NCI-H446 (cell line): ENCODE results near the gene FAM153A.
"Not testable (repeated sequence)": the region's sequence is repeated elsewhere in the genome, so short reads cannot be mapped to it uniquely, and the experiment has no call there.

Experiments used
- DNase-seq, 2 experiments: peaks; one replicate each; lab custom pipeline; 2025; lab: John Stamatoyannopoulos, UW

FAM153A gene

DNA sequence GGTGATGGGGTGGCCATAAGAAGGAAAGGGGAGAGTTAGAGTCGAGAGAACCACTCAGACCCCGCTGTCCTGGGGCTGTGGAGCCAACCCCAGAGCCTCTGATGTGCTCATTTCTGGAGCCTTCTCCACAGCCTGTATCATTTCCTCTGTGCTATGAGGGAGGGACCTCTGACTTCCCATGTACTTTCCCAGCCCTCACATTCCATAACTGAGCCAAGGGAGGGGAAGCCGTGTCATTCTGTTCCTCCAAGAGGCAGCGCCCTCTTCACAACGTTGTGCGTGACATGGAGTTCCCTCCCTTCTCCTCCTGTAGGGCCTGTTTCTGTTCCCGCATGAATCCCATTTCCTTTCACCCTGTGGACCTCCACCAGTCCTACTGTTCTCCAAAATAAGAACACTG lies 57.8 kb downstream of the FAM153A start:
- DNase-seq: not testable (repeated sequence)

DNA sequence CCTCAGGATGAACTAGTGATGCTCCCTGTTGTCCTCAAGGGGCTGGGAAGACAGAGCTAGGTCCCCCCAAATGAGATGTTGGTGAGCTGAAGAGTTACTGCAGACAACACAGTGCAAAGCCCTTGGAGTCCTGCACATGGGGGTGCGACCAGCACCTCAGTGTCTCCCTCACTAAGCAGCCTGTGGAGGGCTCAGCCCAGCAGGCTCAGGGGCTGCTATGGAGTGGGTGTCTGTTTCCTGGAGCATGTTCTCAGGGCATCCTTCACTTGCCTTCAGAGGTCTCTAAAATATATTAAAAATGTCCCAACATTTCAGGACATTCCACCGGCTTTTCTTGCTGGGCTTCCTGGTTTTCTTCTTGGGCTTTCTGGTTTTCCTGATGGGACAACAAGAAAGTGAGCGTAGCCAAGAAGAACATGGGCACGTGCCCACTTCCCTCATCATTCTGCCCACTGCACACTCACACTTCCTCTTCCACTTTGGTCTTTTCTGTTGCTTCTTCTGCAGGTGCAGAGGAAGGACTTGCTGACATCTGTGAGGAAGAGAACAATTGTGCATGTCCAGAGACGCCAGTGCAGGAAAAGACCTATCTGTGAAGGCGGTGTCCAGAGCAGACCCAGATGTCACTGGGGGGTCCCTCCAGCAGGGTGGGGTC lies 58.7 kb downstream of the FAM153A start:
- DNase-seq: not testable (repeated sequence)

DNA sequence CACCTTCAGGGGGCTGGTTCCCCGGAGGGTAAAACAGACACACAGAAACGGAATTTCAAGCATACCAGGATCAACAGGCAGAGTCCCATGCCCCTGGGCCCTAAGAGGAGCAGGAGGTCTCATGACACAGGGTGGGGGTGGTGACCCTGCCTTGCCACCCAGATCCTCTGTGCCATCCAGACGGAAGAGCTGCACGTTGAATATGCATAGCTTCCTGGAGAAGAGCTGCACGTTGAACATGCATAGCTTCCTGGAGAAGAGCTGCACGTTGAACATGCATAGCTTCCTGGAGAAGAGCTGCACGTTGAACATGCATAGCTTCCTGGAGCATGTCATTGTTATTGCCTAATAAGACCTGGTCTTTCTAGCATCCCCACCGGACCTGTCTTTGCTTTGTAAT lies 59.9 kb downstream of the FAM153A start:
- not testable (repeated sequence) for DNase-seq

DNA sequence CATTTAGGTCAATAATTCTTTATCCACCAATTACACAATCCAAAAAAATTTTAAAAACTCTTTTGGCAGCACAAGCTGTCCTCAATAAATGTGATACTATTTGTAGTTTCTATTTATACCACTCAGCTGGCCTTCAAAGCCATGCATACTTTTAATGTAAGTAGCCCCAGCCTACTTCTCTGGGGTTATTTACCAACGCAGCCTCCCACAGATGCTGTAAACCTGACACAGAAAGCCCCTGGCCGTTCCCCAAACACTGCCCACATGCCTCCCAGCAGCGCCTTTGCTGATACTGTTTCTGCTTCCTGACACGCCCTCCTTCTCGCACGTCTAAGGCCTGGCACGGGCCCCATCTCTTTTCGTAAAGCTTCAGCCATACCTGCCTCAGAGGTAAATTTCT lies 62.7 kb downstream of the FAM153A start:
- not testable (repeated sequence) for DNase-seq

GRCh38 chr5:177715423-177715822 lies 67.3 kb downstream of the FAM153A start:
- not testable (repeated sequence) for DNase-seq

- not testable (repeated sequence) for DNase-seq
These were observed 86.6 kb downstream of the FAM153A start for GRCh38 chr5:177696100-177696499.

DNA sequence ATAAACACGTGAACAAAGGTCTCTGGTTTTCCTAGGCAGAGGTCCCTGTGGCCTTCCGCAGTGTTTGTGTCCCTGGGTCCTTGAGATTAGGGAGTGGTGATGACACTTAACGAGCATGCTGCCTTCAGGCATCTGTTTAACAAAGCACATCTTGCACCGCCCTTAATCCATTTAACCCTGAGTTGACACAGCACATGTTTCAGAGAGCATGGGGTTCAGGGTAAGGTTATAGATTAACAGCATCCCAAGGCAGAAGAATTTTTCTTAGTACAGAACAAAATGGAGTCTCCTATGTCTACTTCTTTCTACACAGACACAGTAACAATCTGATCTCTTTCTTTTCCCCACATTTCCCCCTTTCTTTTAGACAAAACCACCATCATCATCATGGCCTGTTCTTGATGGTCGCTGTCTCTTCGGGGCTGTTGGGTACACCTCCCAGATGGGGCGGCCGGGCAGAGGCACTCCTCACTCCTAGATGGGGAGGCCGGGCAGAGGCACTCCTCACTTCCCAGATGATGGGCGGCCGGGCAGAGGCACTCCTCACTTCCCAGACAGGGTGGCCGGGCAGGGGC lies 87.3 kb downstream of the FAM153A start:
- DNase-seq: not testable (repeated sequence)

GRCh38 chr5:177694518-177694835 lies 88.2 kb downstream of the FAM153A start:
- not testable (repeated sequence) for DNase-seq

- not testable (repeated sequence) for DNase-seq
These were observed 88.8 kb downstream of the FAM153A start for GRCh38 chr5:177693671-177694517.

DNA sequence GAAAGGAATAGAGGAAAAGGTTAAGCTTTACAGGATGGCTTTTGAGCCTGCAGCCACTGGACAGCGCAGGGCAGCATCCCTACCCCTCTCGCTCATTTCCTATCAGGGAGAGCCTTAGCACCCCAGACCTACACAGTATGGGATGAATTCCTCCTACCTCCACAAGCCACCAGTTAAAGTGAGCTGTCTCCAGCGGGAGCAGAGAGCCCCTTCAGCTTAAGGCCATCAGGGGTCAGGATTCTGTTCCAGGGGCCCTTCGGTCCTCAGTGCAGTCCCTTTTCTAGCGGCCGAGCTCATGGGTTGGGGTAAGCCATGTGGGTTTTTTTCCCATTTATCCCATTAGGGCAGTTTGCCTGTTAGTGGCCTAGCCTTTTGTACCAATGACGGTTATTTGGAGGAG lies 89.7 kb downstream of the FAM153A start:
- not testable (repeated sequence) for DNase-seq

DNA sequence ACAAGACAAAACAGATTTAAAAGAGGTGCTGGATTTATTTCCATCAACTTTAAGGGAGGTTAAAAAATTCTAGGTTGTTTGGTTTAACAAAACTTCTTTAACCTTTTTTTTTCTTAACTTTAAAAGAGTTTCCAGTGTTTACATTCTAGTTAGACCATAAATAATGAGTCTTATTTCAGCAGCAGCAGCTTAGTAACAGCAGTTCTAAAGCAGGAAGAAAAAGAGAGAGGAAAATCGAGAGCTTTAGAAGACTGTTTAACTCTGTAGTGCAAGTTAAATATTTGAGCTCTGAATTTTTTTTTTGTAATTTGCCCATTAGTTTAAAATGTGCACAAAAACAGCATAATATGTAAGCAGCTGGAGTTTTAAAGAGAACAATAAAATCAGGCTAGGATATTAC lies 90.2 kb downstream of the FAM153A start:
- not testable (repeated sequence) for DNase-seq

GRCh38 chr5:177689011-177689610 lies 93.6 kb downstream of the FAM153A start:
- not testable (repeated sequence) for DNase-seq

DNA sequence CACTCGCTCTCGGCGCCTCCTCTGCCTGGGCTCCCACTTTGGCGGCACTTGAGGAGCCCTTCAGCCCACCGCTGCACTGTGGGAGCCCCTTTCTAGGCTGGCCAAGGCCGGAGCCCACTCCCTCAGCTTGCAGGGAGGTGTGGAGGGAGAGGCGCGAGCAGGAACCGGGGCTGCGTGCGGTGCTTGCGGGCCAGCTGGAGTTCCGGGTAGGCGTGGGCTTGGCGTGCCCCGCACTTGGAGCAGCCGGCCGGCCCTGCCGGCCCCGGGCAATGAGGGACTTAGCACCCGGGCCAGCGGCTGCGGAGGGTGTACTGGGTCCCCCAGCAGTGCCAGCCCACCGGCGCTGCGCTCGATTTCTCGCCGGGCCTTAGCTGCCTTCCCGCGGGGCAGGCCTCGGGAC lies 94.6 kb downstream of the FAM153A start:
- DNase-seq: not testable (repeated sequence)

DNA sequence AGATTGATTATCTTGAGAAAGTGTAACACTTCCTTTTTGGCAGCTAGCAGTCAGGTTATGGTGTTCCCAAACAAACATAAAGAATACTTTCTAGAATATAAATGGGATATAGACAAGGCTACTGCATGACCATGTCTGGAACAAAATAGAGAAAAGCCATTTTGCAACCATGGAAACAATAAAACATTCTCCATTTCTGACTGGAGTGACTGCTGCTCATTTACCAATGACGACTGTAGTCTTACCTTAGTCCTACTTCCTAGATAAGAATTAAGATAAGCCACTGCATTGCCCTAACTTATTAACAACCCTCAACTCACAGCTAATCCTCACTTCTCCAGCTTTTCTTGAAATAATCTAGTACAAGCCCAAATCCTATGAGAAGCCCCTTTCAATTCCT lies 100.8 kb downstream of the FAM153A start:
- not testable (repeated sequence) for DNase-seq
